HCEC 1CT (cell line): ENCODE data around the gene PLEKHJ1.
"Not testable (repeated sequence)": the region's sequence is repeated elsewhere in the genome, so short reads cannot be mapped to it uniquely, and the experiment has no call there.

ENCODE experiments used
- DNase-seq: peaks from one replicate; pipeline ENCODE4 v3.0.0-alpha.2; 2017

The PLEKHJ1 gene

GRCh38 chr19:2236314-2237050, at the start of gene PLEKHJ1, which contains the start of gene SF3A2:
Gene PLEKHJ1, minus strand, starts transcription at chr19:2236329. Its CDS starts 81 bp downstream, at chr19:2236248.
Gene SF3A2, plus strand, starts transcription at chr19:2236824. Its CDS starts 6,595 bp downstream, at chr19:2243419.
- DNase-seq = peak; percentile 97

- no peak for DNase-seq
Measured at GRCh38 chr19:2283835-2284507, 47.8 kb upstream of the PLEKHJ1 start.

- DNase-seq = no peak
Measured at GRCh38 chr19:2282862-2283237, 46.7 kb upstream of the PLEKHJ1 start.

- no peak for DNase-seq
Measured at GRCh38 chr19:2282062-2282861, 46.1 kb upstream of the PLEKHJ1 start, which contains the start of gene PEAK3. Gene PEAK3, minus strand, starts transcription at chr19:2282175. Its CDS starts 1,244 bp downstream, at chr19:2280931.

- DNase-seq = not testable (repeated sequence)
Measured at GRCh38 chr19:2281265-2282061, 45.3 kb upstream of the PLEKHJ1 start.

GRCh38 chr19:2280633-2281264, 44.6 kb upstream of the PLEKHJ1 start:
- DNase-seq = no peak

- DNase-seq = no peak
Measured at GRCh38 chr19:2278459-2279158, 42.5 kb upstream of the PLEKHJ1 start.

- DNase-seq = no peak
Measured at GRCh38 chr19:2277138-2277537, 41.0 kb upstream of the PLEKHJ1 start.

GRCh38 chr19:2276429-2276986, 40.4 kb upstream of the PLEKHJ1 start:
- no peak for DNase-seq

GRCh38 chr19:2275588-2276428, 39.7 kb upstream of the PLEKHJ1 start:
- DNase-seq = no peak

GRCh38 chr19:2274931-2275535, 38.9 kb upstream of the PLEKHJ1 start:
- peak; percentile 48 for DNase-seq

- DNase-seq = no peak
Measured at GRCh38 chr19:2274185-2274711, 38.1 kb upstream of the PLEKHJ1 start.

GRCh38 chr19:2273356-2274184, 37.4 kb upstream of the PLEKHJ1 start:
- DNase-seq = peak; percentile 52

GRCh38 chr19:2271234-2272103, 35.3 kb upstream of the PLEKHJ1 start:
- DNase-seq = peak; percentile 87

GRCh38 chr19:2270423-2271233, 34.5 kb upstream of the PLEKHJ1 start:
- peak; percentile 85 for DNase-seq

GRCh38 chr19:2270157-2270422, 34.0 kb upstream of the PLEKHJ1 start:
- DNase-seq = peak; percentile 30
